GM18511 (cell line): Measurements from ENCODE around the gene RIT2.
"Not testable (repeated sequence)": the region's sequence is repeated elsewhere in the genome, so short reads cannot be mapped to it uniquely, and the experiment has no call there.

ENCODE experiments used
- ATAC-seq: cut with Tn5 transposase; IDR thresholded peaks from one replicate; pipeline ENCODE4 v1.9.1; 2021; ENCODE audit warnings: mild to moderate bottlenecking, moderate library complexity; ENCODE audit not compliant: unreplicated experiment

The RIT2 gene

GRCh38 chr18:42778445-42779042 lies 336.9 kb downstream of the RIT2 start:
- no peak for ATAC-seq

- ATAC-seq: no peak
Observed at GRCh38 chr18:42778024-42778423, 337.5 kb downstream of the RIT2 start.

DNA sequence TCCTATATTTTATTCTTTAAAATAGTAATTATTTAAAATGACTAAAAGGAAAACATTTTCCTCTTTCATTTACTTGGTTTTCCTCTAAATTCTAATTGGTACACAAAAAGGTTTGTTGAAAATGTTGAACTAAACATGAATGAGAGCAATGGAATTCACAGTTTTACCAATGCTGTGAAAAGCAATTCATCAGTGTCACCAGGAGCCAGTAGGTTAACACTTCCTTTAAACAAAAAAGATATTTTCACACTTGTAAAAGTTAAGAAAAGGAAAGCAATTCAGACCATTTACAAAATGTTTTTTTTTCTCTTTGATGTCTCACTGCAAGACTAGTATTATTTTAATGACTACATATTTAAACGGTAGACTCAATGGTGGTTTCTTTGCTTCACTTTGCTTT lies 341.6 kb downstream of the RIT2 start:
- ATAC-seq: no peak

DNA sequence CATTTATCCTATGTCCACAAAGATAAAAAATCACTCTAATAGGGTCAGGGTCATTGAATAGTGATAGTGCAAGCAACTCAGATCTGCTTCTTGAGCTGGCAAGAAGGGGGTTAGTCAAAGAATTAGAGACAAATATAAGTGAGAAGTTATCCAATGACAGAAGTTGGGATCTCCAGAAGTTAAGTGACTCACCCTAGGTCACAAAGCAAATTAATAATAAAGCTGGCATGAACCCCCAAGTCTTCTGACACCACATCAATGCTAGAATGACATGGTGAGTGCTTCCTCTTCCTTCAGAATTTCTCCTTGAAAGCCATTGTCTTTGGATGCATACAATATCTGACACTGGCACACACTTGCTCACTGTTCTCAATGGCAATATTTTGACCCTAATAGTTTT lies 343.5 kb downstream of the RIT2 start:
- ATAC-seq: no peak

DNA sequence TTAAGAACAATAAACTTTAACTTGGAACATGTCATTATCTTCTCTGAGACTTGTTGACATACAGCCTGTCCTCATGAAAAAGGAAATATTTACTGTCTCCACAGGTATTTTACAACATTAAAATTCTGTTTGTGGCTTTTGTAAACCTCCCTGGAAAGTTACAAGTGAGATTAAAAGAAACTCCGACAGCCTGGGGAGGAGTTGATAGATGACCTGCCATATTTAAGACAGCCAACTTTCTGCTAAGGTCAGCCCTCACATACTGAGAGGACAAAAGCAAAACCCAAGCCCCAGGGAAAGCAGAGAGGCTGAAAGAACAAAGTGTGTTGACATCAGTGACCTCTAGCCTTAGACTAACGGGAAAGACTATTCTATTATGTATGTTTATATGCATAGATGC lies 350.2 kb downstream of the RIT2 start:
- ATAC-seq: no peak

- ATAC-seq: no peak
Observed at GRCh38 chr18:42760290-42760689, 355.2 kb downstream of the RIT2 start.

DNA sequence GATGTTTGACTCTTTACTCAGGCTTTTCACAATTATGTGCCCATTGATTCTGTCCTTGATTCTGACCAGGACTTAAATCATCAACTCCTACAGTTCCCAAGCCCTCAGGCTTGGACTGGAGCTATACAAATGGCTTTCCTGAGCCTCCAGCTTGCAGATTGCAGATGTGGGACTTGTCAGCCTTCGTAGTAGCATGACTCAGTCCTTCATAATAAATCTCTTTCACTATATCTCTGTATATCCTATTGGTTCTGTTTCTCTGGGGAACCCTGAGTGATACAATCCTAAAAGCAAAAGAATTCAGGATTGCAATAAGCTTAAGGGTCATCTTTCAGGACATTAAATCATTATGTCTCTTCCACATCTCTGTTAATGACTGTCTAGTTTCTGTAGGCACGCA lies 356.6 kb downstream of the RIT2 start:
- no peak for ATAC-seq

DNA sequence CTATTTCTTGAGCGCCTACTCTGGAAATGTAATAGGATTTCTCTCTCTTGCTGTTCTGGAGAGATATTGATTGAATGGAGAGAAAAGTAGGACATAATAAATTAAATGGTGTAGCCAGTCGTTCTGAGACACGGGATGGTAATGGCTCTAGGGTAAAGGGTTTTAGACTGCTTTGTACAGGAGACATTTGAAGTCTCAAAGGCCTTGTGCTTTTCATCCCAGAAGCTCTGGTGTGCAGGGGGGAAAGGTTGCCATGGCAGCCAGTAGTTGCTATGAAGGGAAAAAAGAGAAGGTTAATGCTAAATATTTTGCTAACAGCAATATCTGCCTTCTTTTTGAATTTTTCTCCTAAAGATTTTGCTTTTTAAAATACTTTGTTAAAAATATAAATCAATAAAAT lies 359.3 kb downstream of the RIT2 start:
- no peak for ATAC-seq

GRCh38 chr18:42752916-42753315 lies 362.6 kb downstream of the RIT2 start:
- ATAC-seq: no peak

- ATAC-seq: no peak
Observed at GRCh38 chr18:42746794-42747193, 368.7 kb downstream of the RIT2 start.

GRCh38 chr18:42745931-42746330 lies 369.6 kb downstream of the RIT2 start:
- no peak for ATAC-seq

GRCh38 chr18:42745171-42745570 lies 370.3 kb downstream of the RIT2 start:
- ATAC-seq: no peak

GRCh38 chr18:42743373-42744138 lies 371.9 kb downstream of the RIT2 start:
- ATAC-seq: no peak

GRCh38 chr18:42742969-42743368 lies 372.5 kb downstream of the RIT2 start:
- ATAC-seq: no peak

GRCh38 chr18:42742474-42742873 lies 373.0 kb downstream of the RIT2 start:
- no peak for ATAC-seq

- not testable (repeated sequence) for ATAC-seq
Observed at GRCh38 chr18:42741805-42742347, 373.6 kb downstream of the RIT2 start.

- not testable (repeated sequence) for ATAC-seq
Observed at GRCh38 chr18:42741299-42741698, 374.2 kb downstream of the RIT2 start.

GRCh38 chr18:42736074-42736473 lies 379.4 kb downstream of the RIT2 start:
- ATAC-seq: no peak

DNA sequence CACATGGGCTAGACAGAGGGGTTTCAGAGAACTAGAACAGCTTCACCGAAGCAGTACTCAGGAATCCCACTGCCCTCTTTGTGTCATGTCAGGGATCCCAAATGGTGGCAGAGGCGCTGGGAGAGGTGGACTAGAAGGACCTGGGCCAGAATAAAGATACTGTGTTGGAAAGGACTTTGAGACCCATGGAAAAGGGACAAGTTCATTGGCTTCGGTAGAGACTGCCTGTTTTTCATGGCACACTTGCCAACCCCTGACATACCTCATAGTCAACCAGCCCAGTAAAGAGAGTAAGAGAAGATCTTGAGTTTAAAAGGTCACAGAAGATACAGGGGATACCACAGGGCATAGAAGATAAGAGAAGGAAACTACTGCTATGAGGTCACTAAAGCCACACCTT lies 381.0 kb downstream of the RIT2 start:
- no peak for ATAC-seq

DNA sequence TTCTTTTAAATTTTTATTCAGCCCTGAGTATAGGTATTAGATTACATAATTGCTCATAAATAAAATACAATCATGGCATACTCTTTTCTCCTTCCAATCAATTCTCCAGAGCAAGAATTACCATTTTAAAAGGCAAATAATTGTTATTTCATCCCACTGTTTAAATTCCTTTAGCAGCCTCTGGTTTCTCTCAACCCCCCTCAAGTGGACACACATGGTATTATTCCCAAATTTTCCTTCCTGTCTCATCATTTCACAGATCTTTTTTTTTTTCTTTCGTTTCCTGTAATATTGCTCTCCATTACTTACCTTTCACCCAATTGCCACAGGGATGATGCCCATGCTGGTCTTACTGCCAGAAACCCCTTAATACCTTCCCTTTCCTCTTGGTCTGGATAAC lies 385.2 kb downstream of the RIT2 start:
- ATAC-seq: no peak

DNA sequence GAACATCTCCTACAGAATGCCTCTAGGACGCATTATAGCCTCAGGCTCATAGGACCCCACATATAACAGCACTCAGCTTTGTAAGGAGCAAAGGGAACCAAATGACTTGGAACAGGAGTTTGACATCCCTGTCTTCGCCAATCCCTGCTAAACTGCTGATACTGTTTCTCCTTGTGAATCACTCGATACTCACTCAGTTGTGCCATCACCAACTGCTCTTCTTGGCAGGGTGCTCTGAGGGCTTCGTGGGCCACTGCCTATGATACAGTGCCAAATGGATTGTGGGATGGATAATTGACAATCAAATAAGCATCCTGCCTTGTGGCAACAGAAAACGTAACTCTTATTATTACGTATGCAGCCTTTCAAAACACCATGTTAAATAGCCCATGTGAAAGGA lies 396.3 kb downstream of the RIT2 start:
- no peak for ATAC-seq

DNA sequence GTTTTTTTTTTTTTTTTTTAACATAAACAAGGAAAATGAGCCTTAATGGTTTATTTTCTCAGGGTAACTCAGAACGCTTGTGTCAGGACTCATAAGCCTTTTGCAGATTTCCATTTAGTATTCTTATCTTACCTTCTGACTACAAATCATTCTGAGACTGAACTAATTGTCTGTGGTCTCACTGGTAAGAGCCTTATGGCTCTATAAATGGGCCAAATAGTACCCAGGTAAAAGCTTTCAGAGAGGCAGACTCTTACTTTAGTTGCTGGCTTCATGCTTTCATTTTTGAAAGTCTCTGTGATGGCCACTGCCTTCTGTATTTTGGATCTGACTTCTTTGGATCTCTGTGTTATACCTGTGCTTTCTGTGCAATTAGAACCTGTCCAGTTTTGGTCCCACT lies 403.4 kb downstream of the RIT2 start:
- ATAC-seq: no peak
